GM23338 (cell line): Measurements from ENCODE around the gene MYH10. TPM values are rescaled to one million over a fixed set of nuclear protein-coding genes. Genes with fewer than 3 reads are reported as not detected.

Experiments used
- ATAC-seq: fragments of 200-7000 bp; cut with Tn5 transposase; 3 replicates; pipeline ENCODE4 v1.9.1; 2020
- DNase-seq: peaks from one replicate; pipeline ENCODE4 v3.0.0-alpha.2; 2015; ENCODE audit warnings: low spot score
- H2AFZ ChIP-seq: fragments of 200-600 bp; sonication (generic); 2 replicates; pipeline ENCODE4 v1.8.0; 2016; ENCODE audit warnings: antibody characterized with exemption, mild to moderate bottlenecking, moderate library complexity
- H3F3A ChIP-seq: fragments of 200-600 bp; sonication (generic); replicated peaks from 2 replicates; pipeline ENCODE4 v1.8.0; 2017; ENCODE audit warnings: antibody characterized with exemption, mixed run types, low read depth
- H3K27ac ChIP-seq: fragments of 200-600 bp; sonication (generic); 2 replicates; pipeline ENCODE4 v1.6.1; 2016; ENCODE audit warnings: low read depth
- H3K27me3 ChIP-seq: fragments of 200-600 bp; sonication (generic); 2 replicates; pipeline ENCODE4 v1.8.0; 2016; ENCODE audit warnings: mild to moderate bottlenecking, mixed run types, moderate library complexity; ENCODE audit not compliant: insufficient read depth
- H3K36me3 ChIP-seq: fragments of 200-600 bp; sonication (generic); 2 replicates; pipeline ENCODE4 v1.8.0; 2016; ENCODE audit warnings: mild to moderate bottlenecking; ENCODE audit not compliant: insufficient read depth
- H3K4me1 ChIP-seq: fragments of 200-600 bp; sonication (generic); 2 replicates; pipeline ENCODE4 v1.8.0; 2016; ENCODE audit warnings: mild to moderate bottlenecking, moderate library complexity; ENCODE audit not compliant: insufficient read depth
- H3K4me2 ChIP-seq: fragments of 200-600 bp; sonication (generic); 2 replicates; pipeline ENCODE4 v1.7.1; 2017; ENCODE audit warnings: mixed run types
- H3K4me3 ChIP-seq: fragments of 200-600 bp; sonication (generic); 2 replicates; pipeline ENCODE4 v1.6.1; 2016; ENCODE audit warnings: mixed run types
- H3K79me2 ChIP-seq: fragments of 200-600 bp; sonication (generic); replicated peaks from 2 replicates; pipeline ENCODE4 v1.8.0; 2017; ENCODE audit warnings: mild to moderate bottlenecking; ENCODE audit not compliant: insufficient read depth
- H3K9me2 ChIP-seq: fragments of 200-600 bp; sonication (generic); 2 replicates; pipeline ENCODE4 v1.8.0; 2017; ENCODE audit not compliant: insufficient read depth
- H4K20me1 ChIP-seq: fragments of 200-600 bp; sonication (generic); replicated peaks from 2 replicates; pipeline ENCODE4 v1.8.0; 2017; ENCODE audit warnings: mild to moderate bottlenecking; ENCODE audit not compliant: insufficient read depth
- H3K27ac Mint-ChIP-seq: 2 replicates; pipeline ENCODE4 v1.8.0; 2020; ENCODE audit warnings: inconsistent platforms, mild to moderate bottlenecking, moderate library complexity, mixed read lengths
- H3K27me3 Mint-ChIP-seq: 3 replicates; pipeline ENCODE4 v1.8.0; 2022; ENCODE audit warnings: low read depth, mild to moderate bottlenecking, moderate library complexity, mixed read lengths, inconsistent platforms; ENCODE audit not compliant: insufficient read depth, poor library complexity
- H3K36me3 Mint-ChIP-seq: 3 replicates; pipeline ENCODE4 v1.8.0; 2021; ENCODE audit warnings: low read depth, mild to moderate bottlenecking, inconsistent platforms, moderate library complexity, mixed read lengths
- H3K4me1 Mint-ChIP-seq: 3 replicates; pipeline ENCODE4 v1.8.0; 2020; ENCODE audit warnings: mild to moderate bottlenecking, inconsistent platforms, mixed read lengths
- H3K4me3 Mint-ChIP-seq: 3 replicates; pipeline ENCODE4 v1.8.0; 2021; ENCODE audit warnings: moderate library complexity, mild to moderate bottlenecking, inconsistent platforms, mixed read lengths
- H3K9me3 Mint-ChIP-seq: 3 replicates; pipeline ENCODE4 v1.8.0; 2020; ENCODE audit warnings: moderate library complexity, mild to moderate bottlenecking, inconsistent platforms, mixed read lengths
- CREB1 ChIP-seq: fragments of 250-450 bp; sonication (Bioruptor Pico); IDR thresholded peaks from 2 replicates; pipeline ENCODE4 v1.5.0; 2020; ENCODE audit warnings: low read depth, mild to moderate bottlenecking, moderate library complexity
- ETS1 ChIP-seq: IDR thresholded peaks from 2 replicates; pipeline ENCODE4 v1.6.1; 2016; ENCODE audit warnings: antibody characterized with exemption
- EZH2 ChIP-seq: fragments of 200-600 bp; sonication (generic); IDR thresholded peaks from one replicate; pipeline ENCODE4 v1.8.0; 2017; ENCODE audit warnings: antibody characterized with exemption, mild to moderate bottlenecking, low read depth; ENCODE audit not compliant: unreplicated experiment
- EZH2phosphoT487 ChIP-seq: fragments of 200-600 bp; sonication (generic); IDR thresholded peaks from one replicate; pipeline ENCODE4 v1.8.1; 2018; ENCODE audit warnings: antibody characterized with exemption; ENCODE audit not compliant: unreplicated experiment
- JUNB ChIP-seq: IDR thresholded peaks from one replicate; pipeline ENCODE4 v1.6.1; 2016; ENCODE audit warnings: antibody characterized with exemption; ENCODE audit not compliant: unreplicated experiment
- NANOG ChIP-seq: IDR thresholded peaks from 2 replicates; pipeline ENCODE4 v1.6.1; 2016; ENCODE audit warnings: antibody characterized with exemption, borderline replicate concordance
- POLR2AphosphoS5 ChIP-seq: IDR thresholded peaks from 2 replicates; pipeline ENCODE4 v1.6.1; 2016; ENCODE audit warnings: antibody characterized with exemption, low read depth
- STAT1 ChIP-seq: IDR thresholded peaks from one replicate; pipeline ENCODE4 v1.6.1; 2016; ENCODE audit warnings: antibody characterized with exemption; ENCODE audit not compliant: unreplicated experiment
- ZNF114 ChIP-seq: fragments of 250-450 bp; sonication (Bioruptor Pico); IDR thresholded peaks from 2 replicates; pipeline ENCODE4 v1.5.0; 2020; ENCODE audit warnings: mild to moderate bottlenecking, moderate library complexity
- polyA plus RNA-seq: library from polyadenylated mRNA; unstranded; fragments of >200 nt; fragmentation: Nextera tagmentation; extraction: Ambion mirVana; gene quantifications from 2 replicates; pipeline ENCODE4 v1.2.1, GENCODE V29; 2016
- total RNA-seq: library from RNA; depleted of rRNA; stranded (reverse); fragments of >200 nt; shearing (Covaris generic); gene quantifications from 2 replicates; pipeline ENCODE4 v1.2.3, GENCODE V29; 2014
- TF ChIP-seq, protein P1 (sequence below): fragments of 250-450 bp; sonication (Bioruptor Pico); IDR thresholded peaks from 2 replicates; pipeline ENCODE4 v1.5.0; 2020; ENCODE audit warnings: mild to moderate bottlenecking, moderate library complexity
- TF ChIP-seq, protein P2 (sequence below), 2 experiments: fragments of 200-600 bp in 1 of 2; sonication (generic) in 1 of 2; conservative IDR thresholded peaks; 2 replicates each; pipeline versions ENCODE4 v1.5.1 to v1.6.1; 2016 to 2017; ENCODE audit warnings: antibody characterized with exemption in 2 of 2, low read depth in 2 of 2, mild to moderate bottlenecking in 2 of 2, moderate library complexity in 1 of 2
- TF ChIP-seq, protein P3 (sequence below): IDR thresholded peaks from one replicate; pipeline ENCODE4 v1.6.1; 2018; ENCODE audit warnings: antibody characterized with exemption; ENCODE audit not compliant: unreplicated experiment

Gene MYH10
- total and polyA plus RNA-seq, 2 experiments from 2014 or later: 89.5 to 230 TPM

DNA sequence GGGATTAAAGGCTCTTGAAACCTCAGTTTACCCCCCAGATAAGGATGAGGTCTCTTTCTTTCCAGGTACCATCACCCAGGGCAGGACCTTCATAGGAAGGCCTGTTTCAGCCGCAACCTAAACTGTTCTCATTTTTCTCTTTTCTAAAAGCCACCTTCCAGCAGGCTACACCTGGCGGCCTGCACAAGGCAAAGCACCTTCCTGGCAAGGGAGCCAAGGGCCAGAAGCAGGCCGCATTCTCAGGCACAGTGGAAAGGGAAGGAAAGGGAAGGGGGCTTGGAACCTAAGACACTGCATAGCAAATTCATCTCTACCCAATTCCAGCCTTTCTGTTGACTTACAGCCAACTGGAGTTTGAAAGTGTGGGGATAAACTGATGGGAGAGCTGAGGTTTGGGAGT lies 203.7 kb downstream of the MYH10 start (continued):
- TF ChIP-seq, protein P1, sequence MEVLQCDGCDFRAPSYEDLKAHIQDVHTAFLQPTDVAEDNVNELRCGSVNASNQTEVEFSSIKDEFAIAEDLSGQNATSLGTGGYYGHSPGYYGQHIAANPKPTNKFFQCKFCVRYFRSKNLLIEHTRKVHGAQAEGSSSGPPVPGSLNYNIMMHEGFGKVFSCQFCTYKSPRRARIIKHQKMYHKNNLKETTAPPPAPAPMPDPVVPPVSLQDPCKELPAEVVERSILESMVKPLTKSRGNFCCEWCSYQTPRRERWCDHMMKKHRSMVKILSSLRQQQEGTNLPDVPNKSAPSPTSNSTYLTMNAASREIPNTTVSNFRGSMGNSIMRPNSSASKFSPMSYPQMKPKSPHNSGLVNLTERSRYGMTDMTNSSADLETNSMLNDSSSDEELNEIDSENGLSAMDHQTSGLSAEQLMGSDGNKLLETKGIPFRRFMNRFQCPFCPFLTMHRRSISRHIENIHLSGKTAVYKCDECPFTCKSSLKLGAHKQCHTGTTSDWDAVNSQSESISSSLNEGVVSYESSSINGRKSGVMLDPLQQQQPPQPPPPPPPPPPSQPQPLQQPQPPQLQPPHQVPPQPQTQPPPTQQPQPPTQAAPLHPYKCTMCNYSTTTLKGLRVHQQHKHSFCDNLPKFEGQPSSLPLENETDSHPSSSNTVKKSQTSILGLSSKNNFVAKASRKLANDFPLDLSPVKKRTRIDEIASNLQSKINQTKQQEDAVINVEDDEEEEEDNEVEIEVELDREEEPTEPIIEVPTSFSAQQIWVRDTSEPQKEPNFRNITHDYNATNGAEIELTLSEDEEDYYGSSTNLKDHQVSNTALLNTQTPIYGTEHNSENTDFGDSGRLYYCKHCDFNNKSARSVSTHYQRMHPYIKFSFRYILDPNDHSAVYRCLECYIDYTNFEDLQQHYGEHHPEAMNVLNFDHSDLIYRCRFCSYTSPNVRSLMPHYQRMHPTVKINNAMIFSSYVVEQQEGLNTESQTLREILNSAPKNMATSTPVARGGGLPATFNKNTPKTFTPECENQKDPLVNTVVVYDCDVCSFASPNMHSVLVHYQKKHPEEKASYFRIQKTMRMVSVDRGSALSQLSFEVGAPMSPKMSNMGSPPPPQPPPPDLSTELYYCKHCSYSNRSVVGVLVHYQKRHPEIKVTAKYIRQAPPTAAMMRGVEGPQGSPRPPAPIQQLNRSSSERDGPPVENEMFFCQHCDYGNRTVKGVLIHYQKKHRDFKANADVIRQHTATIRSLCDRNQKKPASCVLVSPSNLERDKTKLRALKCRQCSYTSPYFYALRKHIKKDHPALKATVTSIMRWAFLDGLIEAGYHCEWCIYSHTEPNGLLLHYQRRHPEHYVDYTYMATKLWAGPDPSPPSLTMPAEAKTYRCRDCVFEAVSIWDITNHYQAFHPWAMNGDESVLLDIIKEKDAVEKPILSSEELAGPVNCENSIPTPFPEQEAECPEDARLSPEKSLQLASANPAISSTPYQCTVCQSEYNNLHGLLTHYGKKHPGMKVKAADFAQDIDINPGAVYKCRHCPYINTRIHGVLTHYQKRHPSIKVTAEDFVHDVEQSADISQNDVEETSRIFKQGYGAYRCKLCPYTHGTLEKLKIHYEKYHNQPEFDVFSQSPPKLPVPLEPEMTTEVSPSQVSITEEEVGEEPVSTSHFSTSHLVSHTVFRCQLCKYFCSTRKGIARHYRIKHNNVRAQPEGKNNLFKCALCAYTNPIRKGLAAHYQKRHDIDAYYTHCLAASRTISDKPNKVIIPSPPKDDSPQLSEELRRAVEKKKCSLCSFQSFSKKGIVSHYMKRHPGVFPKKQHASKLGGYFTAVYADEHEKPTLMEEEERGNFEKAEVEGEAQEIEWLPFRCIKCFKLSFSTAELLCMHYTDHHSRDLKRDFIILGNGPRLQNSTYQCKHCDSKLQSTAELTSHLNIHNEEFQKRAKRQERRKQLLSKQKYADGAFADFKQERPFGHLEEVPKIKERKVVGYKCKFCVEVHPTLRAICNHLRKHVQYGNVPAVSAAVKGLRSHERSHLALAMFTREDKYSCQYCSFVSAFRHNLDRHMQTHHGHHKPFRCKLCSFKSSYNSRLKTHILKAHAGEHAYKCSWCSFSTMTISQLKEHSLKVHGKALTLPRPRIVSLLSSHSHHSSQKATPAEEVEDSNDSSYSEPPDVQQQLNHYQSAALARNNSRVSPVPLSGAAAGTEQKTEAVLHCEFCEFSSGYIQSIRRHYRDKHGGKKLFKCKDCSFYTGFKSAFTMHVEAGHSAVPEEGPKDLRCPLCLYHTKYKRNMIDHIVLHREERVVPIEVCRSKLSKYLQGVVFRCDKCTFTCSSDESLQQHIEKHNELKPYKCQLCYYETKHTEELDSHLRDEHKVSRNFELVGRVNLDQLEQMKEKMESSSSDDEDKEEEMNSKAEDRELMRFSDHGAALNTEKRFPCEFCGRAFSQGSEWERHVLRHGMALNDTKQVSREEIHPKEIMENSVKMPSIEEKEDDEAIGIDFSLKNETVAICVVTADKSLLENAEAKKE: no peak
- TF ChIP-seq ZNF114 (CRISPR knock-in tag): no peak

DNA sequence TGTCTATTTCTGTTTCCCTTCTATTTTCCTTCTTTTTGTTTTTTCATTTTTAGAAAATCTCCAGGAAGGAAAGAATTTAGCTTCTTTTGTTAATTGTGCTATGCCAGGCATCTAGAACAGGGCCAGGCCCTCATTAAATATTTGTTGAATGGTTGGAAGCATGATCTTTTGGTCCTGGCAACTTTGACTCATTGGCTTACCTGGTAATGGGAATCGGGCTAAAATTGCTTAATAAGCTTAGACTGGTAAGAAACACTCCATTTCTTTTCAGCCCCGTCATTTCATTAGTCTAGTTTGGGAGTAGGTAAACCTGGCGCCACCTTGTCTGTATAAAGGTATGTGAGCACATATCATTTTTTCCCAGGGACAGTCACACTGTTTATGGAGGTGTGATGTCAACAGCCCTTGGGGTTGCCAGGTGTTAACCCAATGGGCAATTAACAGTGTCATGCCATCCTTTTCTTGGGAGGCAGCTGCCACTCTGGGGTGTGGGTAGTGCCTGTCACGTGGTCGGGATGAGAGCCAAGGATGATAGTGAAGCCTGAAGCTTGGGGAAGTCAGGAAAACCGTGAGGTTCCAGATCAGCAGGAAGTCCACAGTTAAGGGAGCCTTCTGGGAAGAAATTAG lies 204.3 kb downstream of the MYH10 start:
- H3K4me1 ChIP-seq: no peaks in the 10 kb centered on the region
- 0 out of 2 replicates have a peak overlapping the region, but pooled peaks have one; percentile 12 for H2AFZ ChIP-seq
- Mint-ChIP-seq H3K9me3 (no peaks in the 10 kb centered on the region), H3K4me3 (no peak overlapping the region), H3K27me3 (peaks cover 5% of the 10 kb centered on the region), H3K27ac (peak overlapping the region; percentile 43; the same call in 1 of the 2 replicates), H3K4me1 (no peaks in the 10 kb centered on the region), H3K36me3 (no peaks in the 10 kb centered on the region)
- no peak for ATAC-seq
- no peaks in the 10 kb centered on the region for H3K27me3 ChIP-seq
- H3K36me3 ChIP-seq: no peaks in the 10 kb centered on the region
- H3K4me2 ChIP-seq: no peak overlapping the region
- DNase-seq: no peak
- H3K79me2 ChIP-seq: no peaks in the 10 kb centered on the region
- TF ChIP-seq JUNB: no peak
- TF ChIP-seq, protein P2, sequence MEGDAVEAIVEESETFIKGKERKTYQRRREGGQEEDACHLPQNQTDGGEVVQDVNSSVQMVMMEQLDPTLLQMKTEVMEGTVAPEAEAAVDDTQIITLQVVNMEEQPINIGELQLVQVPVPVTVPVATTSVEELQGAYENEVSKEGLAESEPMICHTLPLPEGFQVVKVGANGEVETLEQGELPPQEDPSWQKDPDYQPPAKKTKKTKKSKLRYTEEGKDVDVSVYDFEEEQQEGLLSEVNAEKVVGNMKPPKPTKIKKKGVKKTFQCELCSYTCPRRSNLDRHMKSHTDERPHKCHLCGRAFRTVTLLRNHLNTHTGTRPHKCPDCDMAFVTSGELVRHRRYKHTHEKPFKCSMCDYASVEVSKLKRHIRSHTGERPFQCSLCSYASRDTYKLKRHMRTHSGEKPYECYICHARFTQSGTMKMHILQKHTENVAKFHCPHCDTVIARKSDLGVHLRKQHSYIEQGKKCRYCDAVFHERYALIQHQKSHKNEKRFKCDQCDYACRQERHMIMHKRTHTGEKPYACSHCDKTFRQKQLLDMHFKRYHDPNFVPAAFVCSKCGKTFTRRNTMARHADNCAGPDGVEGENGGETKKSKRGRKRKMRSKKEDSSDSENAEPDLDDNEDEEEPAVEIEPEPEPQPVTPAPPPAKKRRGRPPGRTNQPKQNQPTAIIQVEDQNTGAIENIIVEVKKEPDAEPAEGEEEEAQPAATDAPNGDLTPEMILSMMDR (conservative IDR thresholded peaks at IDR 0.05; ENCODE audit: low read depth in 2 of 2): no peak
- TF ChIP-seq POLR2AphosphoS5: no peak
- TF ChIP-seq ETS1: no peak
- no peak for TF ChIP-seq EZH2phosphoT487
- no peak for TF ChIP-seq CREB1 (CRISPR knock-in tag)
- TF ChIP-seq NANOG: no peak
- TF ChIP-seq STAT1: no peak
- no peak for TF ChIP-seq ZNF114 (CRISPR knock-in tag)
- TF ChIP-seq, protein P3, sequence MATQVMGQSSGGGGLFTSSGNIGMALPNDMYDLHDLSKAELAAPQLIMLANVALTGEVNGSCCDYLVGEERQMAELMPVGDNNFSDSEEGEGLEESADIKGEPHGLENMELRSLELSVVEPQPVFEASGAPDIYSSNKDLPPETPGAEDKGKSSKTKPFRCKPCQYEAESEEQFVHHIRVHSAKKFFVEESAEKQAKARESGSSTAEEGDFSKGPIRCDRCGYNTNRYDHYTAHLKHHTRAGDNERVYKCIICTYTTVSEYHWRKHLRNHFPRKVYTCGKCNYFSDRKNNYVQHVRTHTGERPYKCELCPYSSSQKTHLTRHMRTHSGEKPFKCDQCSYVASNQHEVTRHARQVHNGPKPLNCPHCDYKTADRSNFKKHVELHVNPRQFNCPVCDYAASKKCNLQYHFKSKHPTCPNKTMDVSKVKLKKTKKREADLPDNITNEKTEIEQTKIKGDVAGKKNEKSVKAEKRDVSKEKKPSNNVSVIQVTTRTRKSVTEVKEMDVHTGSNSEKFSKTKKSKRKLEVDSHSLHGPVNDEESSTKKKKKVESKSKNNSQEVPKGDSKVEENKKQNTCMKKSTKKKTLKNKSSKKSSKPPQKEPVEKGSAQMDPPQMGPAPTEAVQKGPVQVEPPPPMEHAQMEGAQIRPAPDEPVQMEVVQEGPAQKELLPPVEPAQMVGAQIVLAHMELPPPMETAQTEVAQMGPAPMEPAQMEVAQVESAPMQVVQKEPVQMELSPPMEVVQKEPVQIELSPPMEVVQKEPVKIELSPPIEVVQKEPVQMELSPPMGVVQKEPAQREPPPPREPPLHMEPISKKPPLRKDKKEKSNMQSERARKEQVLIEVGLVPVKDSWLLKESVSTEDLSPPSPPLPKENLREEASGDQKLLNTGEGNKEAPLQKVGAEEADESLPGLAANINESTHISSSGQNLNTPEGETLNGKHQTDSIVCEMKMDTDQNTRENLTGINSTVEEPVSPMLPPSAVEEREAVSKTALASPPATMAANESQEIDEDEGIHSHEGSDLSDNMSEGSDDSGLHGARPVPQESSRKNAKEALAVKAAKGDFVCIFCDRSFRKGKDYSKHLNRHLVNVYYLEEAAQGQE: no peak
- no peak for TF ChIP-seq EZH2
- no peaks in the 10 kb centered on the region; the same call in 1 of the 2 replicates for H3K9me2 ChIP-seq
- no peaks in the 10 kb centered on the region for H4K20me1 ChIP-seq
- H3F3A ChIP-seq: no peaks in the 10 kb centered on the region
- no peak overlapping the region for H3K27ac ChIP-seq
- H3K4me3 ChIP-seq: no peak overlapping the region
